ENCODE measurements around the gene SPATA18. TPM values are rescaled to one million over a fixed set of nuclear protein-coding genes. Genes with fewer than 3 reads are reported as not detected.
"Not testable (repeated sequence)": the region's sequence is repeated elsewhere in the genome, so short reads cannot be mapped to it uniquely, and the experiment has no call there.

The SPATA18 gene
- total and polyA plus RNA-seq, 2 experiments from 2014 or later = 13.7 to 14.3 TPM

DNA sequence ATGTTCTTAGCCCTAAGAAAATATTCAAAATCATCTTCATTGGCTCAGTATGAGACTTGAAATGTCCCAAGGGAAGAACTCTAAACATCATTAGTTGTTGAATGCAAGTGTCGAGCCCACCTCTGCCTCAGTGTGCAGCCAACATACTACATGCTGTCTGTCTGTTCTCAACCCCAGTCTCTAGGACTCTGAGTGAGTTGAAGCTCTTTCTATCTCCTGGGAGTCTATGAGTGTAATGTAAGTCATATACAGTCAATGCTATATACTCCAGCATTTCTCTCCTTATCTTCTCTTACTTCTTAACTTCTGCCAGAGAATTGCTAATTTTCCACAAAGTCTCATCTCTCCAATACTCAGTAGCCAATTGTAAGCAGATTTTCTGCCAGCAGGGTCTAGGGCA is 61.3 kb downstream of the SPATA18 start:
- no peak overlapping the region for H2AFZ ChIP-seq
- H3K4me1 ChIP-seq (ENCODE audit: insufficient read depth) = peaks cover 4% of the 10 kb centered on the region; the same call in 1 of the 2 replicates
- H3K27ac ChIP-seq = no peak overlapping the region
- TF ChIP-seq EZH2 (IDR thresholded peaks at IDR 0.05; ENCODE audit: insufficient read depth, poor library complexity, severe bottlenecking) (no peak), EZH2phosphoT487 (IDR thresholded peaks at IDR 0.05; ENCODE audit: insufficient read depth, low read depth) (no peak)
- 0 out of 2 replicates have a peak, but pooled peaks cover under 1% of the 10 kb centered on the region for H3F3A ChIP-seq (ENCODE audit: insufficient read depth)
- in situ Hi-C loops (cut with MboI) = loop anchor here (25.0 kb wide), 2 partner anchors 275 to 400 kb away; no protein-coding TSS in a partner anchor
- no peak overlapping the region for H3K4me3 ChIP-seq
- H3K9me2 ChIP-seq (ENCODE audit: insufficient read depth) = no peaks in the 10 kb centered on the region
- no peak for DNase-seq
- no peaks in the 10 kb centered on the region for H3K36me3 ChIP-seq (ENCODE audit: low read depth)
- H3K4me2 ChIP-seq (ENCODE audit: unreplicated experiment) = no peak overlapping the region
- 6 to 11% methylated on average over 1 of the region's 1 CpG for WGBS, 2 experiments (ENCODE audit: low coverage in 1 of 2, low lambda C conversion rate in 2 of 2, missing lambda C conversion rate in 2 of 2)
- no peaks in the 10 kb centered on the region for H3K9me3 ChIP-seq (ENCODE audit: low read depth)
- H4K20me1 ChIP-seq (ENCODE audit: insufficient read depth) = no peaks in the 10 kb centered on the region
- no peaks in the 10 kb centered on the region for H3K79me2 ChIP-seq (ENCODE audit: insufficient read depth)
- no peak overlapping the region for H3K9ac ChIP-seq
- no peaks in the 10 kb centered on the region for H3K27me3 ChIP-seq (replicated peaks; ENCODE audit: insufficient read depth)

DNA sequence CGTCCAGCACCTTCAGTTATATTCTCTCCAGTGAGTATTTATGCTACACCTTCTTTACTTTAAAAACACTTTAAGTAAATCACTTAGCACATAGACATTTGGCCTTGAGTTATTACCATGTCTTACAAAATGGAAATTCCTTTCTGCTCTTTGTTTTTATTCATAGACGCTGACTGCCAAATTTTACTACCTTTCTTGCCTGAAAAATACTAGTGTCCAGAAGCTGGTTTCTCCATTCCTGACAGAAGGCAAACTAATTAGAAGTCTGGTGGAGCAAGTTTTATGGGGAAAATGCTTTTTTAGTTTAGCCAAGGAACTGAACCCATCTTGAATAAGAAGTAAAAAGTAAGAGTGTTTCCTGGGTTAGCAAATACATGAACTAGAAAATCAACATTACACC is 65.5 kb downstream of the SPATA18 start:
- in situ Hi-C loops (cut with MboI) = loop anchor here (25.0 kb wide), 2 partner anchors 271 to 396 kb away; no protein-coding TSS in a partner anchor
- no peaks in the 10 kb centered on the region for H3K4me1 ChIP-seq (ENCODE audit: insufficient read depth)
- TF ChIP-seq EZH2 (IDR thresholded peaks at IDR 0.05; ENCODE audit: insufficient read depth, poor library complexity, severe bottlenecking) (no peak), EZH2phosphoT487 (IDR thresholded peaks at IDR 0.05; ENCODE audit: insufficient read depth, low read depth) (no peak)

DNA sequence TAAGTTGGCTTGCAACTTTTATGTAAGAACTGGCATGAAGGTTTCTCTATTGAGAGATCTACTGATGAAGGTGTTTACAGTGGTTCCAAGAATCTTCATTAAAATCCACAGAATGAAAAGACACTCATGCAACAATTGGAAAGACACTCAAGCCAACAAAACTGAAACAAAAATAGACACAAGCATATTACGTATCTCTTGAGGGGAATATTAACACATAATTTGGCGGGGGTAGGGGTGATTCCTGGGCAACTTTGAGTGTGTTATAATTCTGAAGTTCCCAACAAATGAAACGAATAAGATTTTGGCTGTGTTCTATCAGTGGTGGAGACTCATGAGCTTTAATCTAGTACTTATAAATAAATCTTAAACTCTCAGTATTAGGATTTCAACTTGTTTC is 75.1 kb downstream of the SPATA18 start:
- Histone ChIP-seq H3K9me3 (ENCODE audit: low read depth) (no peaks in the 10 kb centered on the region), H3K27ac (no peak overlapping the region), H3K79me2 (ENCODE audit: insufficient read depth) (no peaks in the 10 kb centered on the region), H2AFZ (no peak overlapping the region), H3K27me3 (replicated peaks; ENCODE audit: insufficient read depth) (no peaks in the 10 kb centered on the region), H3K36me3 (ENCODE audit: low read depth) (no peaks in the 10 kb centered on the region), H3F3A (ENCODE audit: insufficient read depth) (no peaks in the 10 kb centered on the region), H3K4me1 (ENCODE audit: insufficient read depth) (no peaks in the 10 kb centered on the region), H3K9ac (no peak overlapping the region), H3K4me3 (no peak overlapping the region), H3K4me2 (ENCODE audit: unreplicated experiment) (no peak overlapping the region), H4K20me1 (ENCODE audit: insufficient read depth) (no peaks in the 10 kb centered on the region), H3K9me2 (ENCODE audit: insufficient read depth) (no peaks in the 10 kb centered on the region)
- in situ Hi-C loops (cut with MboI) = no loop called here
- TF ChIP-seq EZH2phosphoT487 (IDR thresholded peaks at IDR 0.05; ENCODE audit: insufficient read depth, low read depth) = no peak
- no peak for TF ChIP-seq EZH2 (IDR thresholded peaks at IDR 0.05; ENCODE audit: insufficient read depth, poor library complexity, severe bottlenecking)
- no peak for DNase-seq
- 16 to 18% methylated on average over 3 of the region's 3 CpGs for WGBS, 2 experiments (ENCODE audit: low coverage in 1 of 2, low lambda C conversion rate in 2 of 2, missing lambda C conversion rate in 2 of 2)

More for the DNA sequence above, 65.5 kb downstream of the SPATA18 start:
- Histone ChIP-seq H3K9me3 (ENCODE audit: low read depth) (no peaks in the 10 kb centered on the region), H3K9ac (no peak overlapping the region), H3K27ac (no peak overlapping the region), H3K36me3 (ENCODE audit: low read depth) (no peaks in the 10 kb centered on the region), H3K79me2 (ENCODE audit: insufficient read depth) (no peaks in the 10 kb centered on the region), H4K20me1 (ENCODE audit: insufficient read depth) (no peaks in the 10 kb centered on the region), H3K4me2 (ENCODE audit: unreplicated experiment) (no peak overlapping the region), H3K27me3 (replicated peaks; ENCODE audit: insufficient read depth) (no peaks in the 10 kb centered on the region), H3K4me3 (no peak overlapping the region), H2AFZ (no peak overlapping the region), H3K9me2 (ENCODE audit: insufficient read depth) (no peaks in the 10 kb centered on the region), H3F3A (ENCODE audit: insufficient read depth) (no peaks in the 10 kb centered on the region)
- WGBS, 2 experiments (ENCODE audit: low coverage in 1 of 2, low lambda C conversion rate in 2 of 2, missing lambda C conversion rate in 2 of 2) = 91 to 93% methylated on average over 2 of the region's 2 CpGs
- no peak for DNase-seq

DNA sequence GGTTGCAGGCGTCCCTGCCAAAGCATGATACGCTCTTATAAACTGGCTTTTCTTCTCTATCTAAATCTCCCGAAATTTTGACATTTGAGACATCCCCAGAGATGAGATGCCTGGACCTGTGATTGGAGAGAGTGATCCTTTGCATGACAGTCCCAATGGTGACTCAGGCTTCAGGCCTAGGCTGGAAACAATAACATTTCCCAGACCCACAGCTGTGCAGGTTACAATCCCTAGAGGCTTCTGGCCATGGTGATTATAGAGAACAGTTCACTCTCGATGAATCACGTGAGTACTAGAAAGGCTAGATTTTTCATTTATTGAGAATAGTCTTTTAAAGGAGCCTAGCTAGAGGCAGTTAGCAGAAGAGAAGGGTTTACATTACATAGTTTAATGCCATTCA is 75.9 kb downstream of the SPATA18 start:
- no peaks in the 10 kb centered on the region for H3K9me2 ChIP-seq (ENCODE audit: insufficient read depth)
- in situ Hi-C loops (cut with MboI) = no loop called here
- H3K9ac ChIP-seq = no peak overlapping the region
- TF ChIP-seq EZH2 (IDR thresholded peaks at IDR 0.05; ENCODE audit: insufficient read depth, poor library complexity, severe bottlenecking) = no peak
- TF ChIP-seq EZH2phosphoT487 (IDR thresholded peaks at IDR 0.05; ENCODE audit: insufficient read depth, low read depth) = no peak
- H3K4me3 ChIP-seq = no peak overlapping the region
- no peaks in the 10 kb centered on the region for H3K79me2 ChIP-seq (ENCODE audit: insufficient read depth)
- H3K27me3 ChIP-seq (replicated peaks; ENCODE audit: insufficient read depth) = no peaks in the 10 kb centered on the region
- H2AFZ ChIP-seq = no peak overlapping the region
- H3K9me3 ChIP-seq (ENCODE audit: low read depth) = no peaks in the 10 kb centered on the region
- no peaks in the 10 kb centered on the region for H3K4me1 ChIP-seq (ENCODE audit: insufficient read depth)
- no peaks in the 10 kb centered on the region for H3F3A ChIP-seq (ENCODE audit: insufficient read depth)
- whole genome bisulfite sequencing, 2 experiments (ENCODE audit: low coverage in 1 of 2, low lambda C conversion rate in 2 of 2, missing lambda C conversion rate in 2 of 2) = 35 to 40% methylated on average over 5 of the region's 5 CpGs
- no peak overlapping the region for H3K4me2 ChIP-seq (ENCODE audit: unreplicated experiment)
- H3K36me3 ChIP-seq (ENCODE audit: low read depth) = no peaks in the 10 kb centered on the region
- peak; percentile 45 for DNase-seq
- no peak overlapping the region for H3K27ac ChIP-seq
- no peaks in the 10 kb centered on the region for H4K20me1 ChIP-seq (ENCODE audit: insufficient read depth)

DNA sequence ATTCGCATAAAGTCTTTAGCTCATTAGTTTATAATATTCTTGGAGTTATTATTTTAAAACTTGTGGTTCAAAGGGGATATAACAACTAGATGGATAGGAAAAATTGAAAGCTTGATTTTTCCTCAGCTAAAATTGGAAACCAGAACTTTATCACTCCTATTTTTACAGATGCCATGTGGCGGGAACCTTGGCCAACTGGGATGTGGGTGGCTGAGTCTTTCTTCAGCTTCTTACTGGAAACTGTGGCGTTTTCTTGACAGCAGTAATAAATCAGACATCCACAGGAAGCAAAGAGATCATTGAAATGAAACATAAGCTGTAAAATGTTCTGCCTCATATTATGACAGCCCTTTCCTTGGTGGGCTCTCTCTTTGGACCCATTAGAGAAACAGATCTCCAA is 84.1 kb downstream of the SPATA18 start:
- Histone ChIP-seq H3K36me3 (ENCODE audit: low read depth) (no peaks in the 10 kb centered on the region), H3K4me3 (no peak overlapping the region), H4K20me1 (ENCODE audit: insufficient read depth) (no peaks in the 10 kb centered on the region), H3K9me3 (ENCODE audit: low read depth) (no peaks in the 10 kb centered on the region), H2AFZ (no peak overlapping the region), H3K9ac (no peak overlapping the region), H3K4me2 (ENCODE audit: unreplicated experiment) (no peak overlapping the region), H3K27me3 (replicated peaks; ENCODE audit: insufficient read depth) (0 out of 2 replicates have a peak, but pooled peaks cover 10% of the 10 kb centered on the region), H3F3A (ENCODE audit: insufficient read depth) (no peaks in the 10 kb centered on the region), H3K4me1 (ENCODE audit: insufficient read depth) (no peaks in the 10 kb centered on the region), H3K27ac (no peak overlapping the region), H3K9me2 (ENCODE audit: insufficient read depth) (no peaks in the 10 kb centered on the region), H3K79me2 (ENCODE audit: insufficient read depth) (no peaks in the 10 kb centered on the region)
- TF ChIP-seq EZH2phosphoT487 (IDR thresholded peaks at IDR 0.05; ENCODE audit: insufficient read depth, low read depth) = no peak
- no peak for TF ChIP-seq EZH2 (IDR thresholded peaks at IDR 0.05; ENCODE audit: insufficient read depth, poor library complexity, severe bottlenecking)
- no peak for DNase-seq
- WGBS, 2 experiments (ENCODE audit: low coverage in 1 of 2, low lambda C conversion rate in 2 of 2, missing lambda C conversion rate in 2 of 2) = 32 to 33% methylated on average over 3 of the region's 3 CpGs
- in situ Hi-C loops (cut with MboI) = no loop called here

DNA sequence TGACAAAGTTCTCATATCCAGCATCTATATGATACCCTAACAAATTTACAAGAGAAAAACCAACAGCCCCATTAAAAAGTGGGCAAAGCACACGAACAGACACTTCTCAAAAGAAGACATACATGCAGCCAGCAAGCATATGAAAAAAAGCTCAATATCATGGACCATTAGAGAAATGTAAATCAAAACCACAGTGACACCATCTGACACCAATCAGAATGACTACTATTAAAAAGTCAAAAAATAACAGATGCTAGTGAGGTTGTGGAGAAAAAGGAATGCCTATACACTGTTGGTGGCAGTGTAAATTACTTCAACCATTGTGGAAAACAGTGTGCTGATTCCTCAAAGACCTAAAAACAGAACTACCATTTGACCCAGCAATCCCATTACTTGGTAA is 86.0 kb downstream of the SPATA18 start:
- H4K20me1 ChIP-seq (ENCODE audit: insufficient read depth); H3K27ac ChIP-seq; H3K79me2 ChIP-seq (ENCODE audit: insufficient read depth); H3K4me3 ChIP-seq; H3K9ac ChIP-seq; H3K36me3 ChIP-seq (ENCODE audit: low read depth); H2AFZ ChIP-seq; H3K4me1 ChIP-seq (ENCODE audit: insufficient read depth); H3K9me3 ChIP-seq (ENCODE audit: low read depth); H3F3A ChIP-seq (ENCODE audit: insufficient read depth); DNase-seq; H3K9me2 ChIP-seq (ENCODE audit: insufficient read depth); in situ Hi-C loops (cut with MboI); H3K4me2 ChIP-seq (ENCODE audit: unreplicated experiment): not testable (repeated sequence)
- 0 out of 2 replicates have a peak, but pooled peaks cover 10% of the 10 kb centered on the region for H3K27me3 ChIP-seq (replicated peaks; ENCODE audit: insufficient read depth)
- WGBS, 2 experiments (ENCODE audit: low coverage in 1 of 2, low lambda C conversion rate in 2 of 2, missing lambda C conversion rate in 2 of 2) = 12 to 15% methylated on average over 1 of the region's 1 CpG

Measured in GM23248 (cell line).